HG03095 (cell line): ENCODE measurements around the gene TMEM95.

ENCODE experiments used
- ATAC-seq: cut with Tn5 transposase; IDR thresholded peaks from one replicate; pipeline ENCODE4 v1.9.1; 2021; ENCODE audit warnings: moderate library complexity; ENCODE audit not compliant: unreplicated experiment

The TMEM95 gene

GRCh38 chr17:7355053-7355452, at the start of gene TMEM95:
TMEM95 (plus strand) TSS chr17:7355156; CDS start chr17:7355205, 49 bp downstream.
- ATAC-seq, result no peak

GRCh38 chr17:7306911-7307685, 47.9 kb upstream of the TMEM95 start, which contains the start of gene EIF5A:
EIF5A (plus strand) TSS chr17:7307628; CDS start chr17:7309636, 2,008 bp downstream.
- ATAC-seq, result peak; percentile 51

- no peak for ATAC-seq
Measured at GRCh38 chr17:7307686-7308624, 47.0 kb upstream of the TMEM95 start.

GRCh38 chr17:7308625-7309433, 46.1 kb upstream of the TMEM95 start:
- ATAC-seq, result no peak

- no peak for ATAC-seq
Measured at GRCh38 chr17:7309628-7310027, 45.3 kb upstream of the TMEM95 start.

GRCh38 chr17:7311110-7311705, 43.7 kb upstream of the TMEM95 start:
- ATAC-seq, result no peak

GRCh38 chr17:7312432-7313087, 42.4 kb upstream of the TMEM95 start:
- no peak for ATAC-seq

GRCh38 chr17:7313088-7313889, 41.7 kb upstream of the TMEM95 start:
- ATAC-seq, result no peak

- ATAC-seq, result no peak
Measured at GRCh38 chr17:7313890-7314718, 40.9 kb upstream of the TMEM95 start.

GRCh38 chr17:7314719-7315569, 40.0 kb upstream of the TMEM95 start, which contains the start of gene GPS2:
GPS2 (minus strand) TSS chr17:7315360; CDS start chr17:7315052, 308 bp downstream.
- peak; percentile 59 for ATAC-seq

- ATAC-seq, result no peak
Measured at GRCh38 chr17:7315570-7316235, 39.3 kb upstream of the TMEM95 start.

GRCh38 chr17:7317161-7317803, 37.7 kb upstream of the TMEM95 start:
- ATAC-seq, result no peak

GRCh38 chr17:7318121-7318860, 36.7 kb upstream of the TMEM95 start:
- ATAC-seq, result no peak

- ATAC-seq, result no peak
Measured at GRCh38 chr17:7321466-7321865, 33.5 kb upstream of the TMEM95 start.

- ATAC-seq, result no peak
Measured at GRCh38 chr17:7322520-7323194, 32.3 kb upstream of the TMEM95 start.
